ENCODE results near the gene TTC23.
A peak's percentile ranks its signal among the peaks of the same experiment; 100 is the strongest.

Gene TTC23

DNA sequence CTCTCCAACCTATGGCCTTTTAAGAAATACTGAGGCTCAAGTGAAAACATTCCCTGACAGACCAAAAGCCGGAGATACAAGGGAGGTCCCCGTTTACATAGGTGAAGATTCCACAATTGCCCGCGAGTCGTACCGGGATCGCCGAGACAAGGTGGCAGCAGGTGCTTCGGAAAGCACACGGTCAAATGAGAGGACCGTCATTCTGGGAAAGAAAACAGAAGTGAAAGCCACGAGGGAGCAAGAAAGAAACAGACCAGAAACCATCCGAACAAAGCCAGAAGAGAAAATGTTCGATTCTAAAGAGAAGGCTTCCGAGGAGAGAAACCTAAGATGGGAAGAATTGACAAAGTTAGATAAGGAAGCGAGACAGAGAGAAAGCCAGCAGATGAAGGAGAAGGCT lies 119.7 kb downstream of the TTC23 start:
- no peak overlapping the region for H3K27ac ChIP-seq
- DNase-seq (ENCODE audit: low spot score) = no peak
- CTCF ChIA-PET = no interaction called here
- POLR2A ChIA-PET (ENCODE audit: low non-redundant PET) = no interaction called here
- TF ChIP-seq, protein P1, sequence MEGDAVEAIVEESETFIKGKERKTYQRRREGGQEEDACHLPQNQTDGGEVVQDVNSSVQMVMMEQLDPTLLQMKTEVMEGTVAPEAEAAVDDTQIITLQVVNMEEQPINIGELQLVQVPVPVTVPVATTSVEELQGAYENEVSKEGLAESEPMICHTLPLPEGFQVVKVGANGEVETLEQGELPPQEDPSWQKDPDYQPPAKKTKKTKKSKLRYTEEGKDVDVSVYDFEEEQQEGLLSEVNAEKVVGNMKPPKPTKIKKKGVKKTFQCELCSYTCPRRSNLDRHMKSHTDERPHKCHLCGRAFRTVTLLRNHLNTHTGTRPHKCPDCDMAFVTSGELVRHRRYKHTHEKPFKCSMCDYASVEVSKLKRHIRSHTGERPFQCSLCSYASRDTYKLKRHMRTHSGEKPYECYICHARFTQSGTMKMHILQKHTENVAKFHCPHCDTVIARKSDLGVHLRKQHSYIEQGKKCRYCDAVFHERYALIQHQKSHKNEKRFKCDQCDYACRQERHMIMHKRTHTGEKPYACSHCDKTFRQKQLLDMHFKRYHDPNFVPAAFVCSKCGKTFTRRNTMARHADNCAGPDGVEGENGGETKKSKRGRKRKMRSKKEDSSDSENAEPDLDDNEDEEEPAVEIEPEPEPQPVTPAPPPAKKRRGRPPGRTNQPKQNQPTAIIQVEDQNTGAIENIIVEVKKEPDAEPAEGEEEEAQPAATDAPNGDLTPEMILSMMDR (conservative IDR thresholded peaks at IDR 0.05; ENCODE audit: low read depth) = no peak

DNA sequence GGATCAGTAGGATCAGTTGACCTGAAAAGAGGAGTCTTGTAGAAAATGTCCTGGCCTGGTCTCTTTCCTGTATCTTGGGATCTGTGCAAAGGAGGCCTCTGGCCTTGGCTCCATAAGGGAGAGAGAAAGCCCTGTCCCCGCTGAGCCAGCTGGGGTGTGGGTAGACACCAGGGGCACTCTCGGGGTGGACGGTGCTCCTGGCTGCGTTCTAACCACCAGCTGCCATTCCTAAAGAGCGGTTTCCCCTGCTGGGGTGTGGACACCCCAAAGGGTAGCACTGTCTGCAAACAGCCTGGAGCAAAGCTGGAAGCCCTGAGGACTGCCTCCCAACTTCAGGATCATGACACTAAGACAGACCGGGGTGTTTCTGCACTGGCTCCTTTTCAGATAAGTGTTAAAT lies 121.0 kb downstream of the TTC23 start:
- H3K27ac ChIP-seq = peak overlapping the region; percentile 54
- POLR2A ChIA-PET (ENCODE audit: low non-redundant PET) = no interaction called here
- CTCF ChIA-PET = no interaction called here
- TF ChIP-seq, protein P1 (conservative IDR thresholded peaks at IDR 0.05; ENCODE audit: low read depth) = no peak
- DNase-seq (ENCODE audit: low spot score) = no peak

DNA sequence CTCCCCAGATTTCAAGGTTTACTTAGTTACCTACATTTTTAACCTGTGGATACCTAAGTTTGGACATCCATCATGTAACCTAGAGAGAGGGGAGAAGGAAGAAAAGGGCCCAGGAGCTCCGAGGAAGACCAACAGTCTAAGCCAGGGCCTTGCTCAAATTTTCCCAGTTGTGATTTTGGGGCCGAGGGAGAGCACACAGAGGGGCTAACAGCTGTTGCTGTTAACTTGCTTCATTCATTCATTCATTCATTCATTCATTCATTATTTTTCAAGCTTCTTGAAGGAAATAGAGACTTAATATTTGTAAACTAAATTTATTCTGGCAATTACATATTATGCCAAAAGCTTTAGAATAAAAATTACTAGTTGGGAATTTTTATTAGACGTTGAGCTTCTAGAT lies 121.6 kb downstream of the TTC23 start:
- H3K27ac ChIP-seq = no peak overlapping the region
- TF ChIP-seq, protein P1 (conservative IDR thresholded peaks at IDR 0.05; ENCODE audit: low read depth) = no peak
- CTCF ChIA-PET = no interaction called here
- POLR2A ChIA-PET (ENCODE audit: low non-redundant PET) = no interaction called here
- no peak for DNase-seq (ENCODE audit: low spot score)

DNA sequence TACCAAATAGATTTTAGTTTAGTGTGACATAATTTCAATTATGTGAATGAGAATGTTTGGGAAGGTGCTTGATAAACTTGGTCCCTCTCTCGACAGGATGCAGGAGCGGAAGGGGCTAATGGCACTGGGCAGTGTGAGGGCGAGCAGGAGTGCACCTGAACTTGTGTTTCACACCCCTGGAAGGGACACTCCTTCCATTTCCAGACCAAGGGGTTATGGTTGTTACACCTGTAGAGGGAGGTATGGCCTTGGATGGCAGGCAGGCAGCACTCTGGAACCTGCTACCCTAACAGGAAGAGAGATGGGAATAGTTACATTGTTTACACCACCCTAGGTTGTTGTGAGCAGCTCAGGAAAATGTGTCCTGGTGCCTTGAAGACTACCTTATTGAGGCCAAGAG lies 122.5 kb downstream of the TTC23 start:
- no peak for DNase-seq (ENCODE audit: low spot score)
- ChIA-PET POLR2A (ENCODE audit: low non-redundant PET) (no interaction called here), CTCF (no interaction called here)
- TF ChIP-seq, protein P1 (conservative IDR thresholded peaks at IDR 0.05; ENCODE audit: low read depth) = no peak
- no peak overlapping the region for H3K27ac ChIP-seq

DNA sequence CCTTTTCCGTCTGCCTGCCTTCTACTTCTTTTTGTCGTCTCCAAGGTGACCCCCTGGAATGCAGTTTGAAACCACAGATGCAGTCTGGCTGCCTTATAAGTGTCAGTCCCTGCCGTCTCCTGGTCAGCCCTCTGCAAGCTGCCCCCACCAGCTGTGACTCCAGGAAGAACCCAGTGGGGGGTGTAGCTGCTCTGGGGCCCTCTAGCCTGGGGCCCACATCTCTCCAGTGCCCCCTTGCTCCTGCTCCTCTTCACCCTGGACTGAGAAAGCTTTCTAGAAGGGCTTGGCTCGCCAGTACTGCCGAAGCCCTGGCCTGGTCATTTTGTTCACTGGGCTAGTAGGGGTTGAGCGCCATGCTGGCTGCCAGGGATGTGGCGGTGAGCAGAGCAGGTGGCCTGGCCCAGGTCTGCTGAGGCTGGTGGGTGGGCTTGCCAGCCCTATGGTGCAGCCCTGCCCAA lies 123.2 kb downstream of the TTC23 start:
- DNase-seq (ENCODE audit: low spot score) = no peak
- CTCF ChIA-PET = interaction anchor here (0.7 kb wide), 1 partner anchor 13 kb away, joined by 3 read pairs; no protein-coding TSS in a partner anchor
- TF ChIP-seq, protein P1 (conservative IDR thresholded peaks at IDR 0.05; ENCODE audit: low read depth) = no peak
- peak overlapping the region; percentile 94; the same call in 1 of the 2 replicates for H3K27ac ChIP-seq
- POLR2A ChIA-PET (ENCODE audit: low non-redundant PET) = no interaction called here

DNA sequence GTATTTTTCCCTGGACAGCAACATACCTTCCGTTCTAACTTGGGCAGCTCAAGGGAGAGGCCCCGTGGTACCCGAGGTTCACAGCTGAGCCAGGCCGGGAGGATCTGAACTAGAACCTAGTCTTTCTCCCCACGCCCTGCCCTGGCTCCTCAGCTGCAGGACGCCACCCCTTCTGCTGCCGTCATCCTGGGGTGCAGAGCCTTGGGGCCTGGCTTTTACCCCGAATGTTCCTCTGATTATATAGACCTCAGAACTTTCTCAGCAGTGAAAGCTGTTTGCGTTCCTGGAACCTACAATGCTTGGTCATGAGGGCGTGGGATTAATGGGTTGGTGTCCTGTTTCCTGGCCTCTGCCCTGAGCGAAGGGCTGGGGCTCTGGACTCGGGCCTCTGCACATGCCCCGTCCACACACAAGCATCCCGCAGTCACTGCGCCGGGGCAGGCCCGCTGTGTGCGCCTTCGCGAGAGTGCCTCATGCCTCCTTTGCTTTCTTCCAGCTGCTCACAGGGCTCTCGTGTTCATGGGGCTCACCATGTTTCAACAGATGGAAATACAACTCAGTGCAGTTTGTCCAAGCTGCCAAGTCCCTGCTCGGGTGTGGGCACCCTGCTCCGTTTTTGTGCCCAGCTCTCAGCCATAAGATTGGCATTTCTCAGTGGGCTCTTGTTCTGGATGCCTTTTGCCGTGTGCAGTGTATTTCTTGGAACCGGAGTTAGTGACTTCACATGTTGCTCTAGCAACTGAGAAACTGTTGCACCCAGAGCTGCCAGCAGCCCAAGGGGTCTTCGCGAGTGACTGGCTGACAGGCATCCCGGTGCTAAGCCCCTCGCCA lies 124.1 kb downstream of the TTC23 start:
- TF ChIP-seq, protein P1 (conservative IDR thresholded peaks at IDR 0.05; ENCODE audit: low read depth) = no peak
- POLR2A ChIA-PET (ENCODE audit: low non-redundant PET) = no interaction called here
- H3K27ac ChIP-seq = peak overlapping the region; percentile 94
- CTCF ChIA-PET = no interaction called here
- DNase-seq (ENCODE audit: low spot score) = no peak

All from RWPE1 (cell line).